Measurements from ENCODE around the gene ARHGAP42. TPM values are rescaled to one million over a fixed set of nuclear protein-coding genes. Genes with fewer than 3 reads are reported as not detected.

The ARHGAP42 gene
- total and polyA plus RNA-seq, 2 of the 13 experiments (the other 11 are each of a cell fraction or from before 2014, with no cell fraction given): 2.5 to 4.3 TPM

GRCh38 chr11:100789500-100789899 is 102.4 kb downstream of the ARHGAP42 start:
- BruUV-seq (replicated peaks): no TSS peak
- Histone ChIP-seq H3K27ac (ENCODE audit: extremely low read length, insufficient read depth, low read length) (no peak overlapping the region), H3K79me2 (ENCODE audit: insufficient read depth, low read length) (no peaks in the 10 kb centered on the region), H3K4me3 (replicated peaks in 1 of 3; ENCODE audit: insufficient read depth in 1 of 3, low read depth in 2 of 3, low read length in 3 of 3) (no peak overlapping the region), H3K9ac (ENCODE audit: insufficient read depth, low read depth, low read length) (no peak overlapping the region), H2AFZ (ENCODE audit: low read length) (no peak overlapping the region), H4K20me1 (ENCODE audit: insufficient read depth, low read length) (no peaks in the 10 kb centered on the region), H3K27me3 (ENCODE audit: control insufficient read depth in 1 of 2, insufficient read depth in 2 of 2, low read length in 2 of 2) (no peaks in the 10 kb centered on the region), H3K4me1 (ENCODE audit: insufficient read depth, low read length) (peaks cover 16% of the 10 kb centered on the region), H3K4me2 (ENCODE audit: low read depth, low read length) (no peak overlapping the region), H3K9me3 (ENCODE audit: low read length) (no peaks in the 10 kb centered on the region), H3K36me3 (replicated peaks in 1 of 2; ENCODE audit: control insufficient read depth in 1 of 2, insufficient read depth in 2 of 2, low read length in 2 of 2) (no peaks in the 10 kb centered on the region)
- DNase-seq (ENCODE audit: low spot score) (peak; percentile 12), ATAC-seq (no peak), FAIRE-seq (no peak)
- POLR2A ChIA-PET: no interaction called here
- in situ Hi-C loops (cut with HindIII; ENCODE audit: extremely low pct_ligation_motif_present, low pct_unique_long_range_greater_than_20kb): no loop called here
- intact Hi-C loops (cut with micrococcal nuclease; ENCODE audit: unreplicated experiment): no loop called here
- CTCF ChIA-PET (ENCODE audit: low intra/inter-chr PET ratio, low total read pairs): no interaction called here
- WGBS (ENCODE audit: low lambda C conversion rate): 85% methylated on average over 3 of the region's 6 CpGs
- TF ChIP-seq ZFYVE20 (CRISPR knock-in tag; IDR thresholded peaks at IDR 0.05; ENCODE audit: borderline replicate concordance, low read depth) (no peak), ZNF792 (CRISPR knock-in tag; IDR thresholded peaks at IDR 0.05) (no peak), ZNF747 (CRISPR knock-in tag; IDR thresholded peaks at IDR 0.05; ENCODE audit: borderline replicate concordance) (no peak), ZNF768 (CRISPR knock-in tag; IDR thresholded peaks at IDR 0.05) (no peak), PLRG1 (conservative IDR thresholded peaks at IDR 0.05) (no peak), ZNF235 (CRISPR knock-in tag; IDR thresholded peaks at IDR 0.05; ENCODE audit: borderline replicate concordance) (no peak), PRDM10 (CRISPR knock-in tag; IDR thresholded peaks at IDR 0.05; ENCODE audit: low read depth) (no peak), E2F1 (CRISPR knock-in tag; IDR thresholded peaks at IDR 0.05) (no peak), ZBTB33 (CRISPR knock-in tag; IDR thresholded peaks at IDR 0.05) (peak; percentile 73), ARNT (IDR thresholded peaks at IDR 0.05) (no peak), ZNF503 (CRISPR knock-in tag; IDR thresholded peaks at IDR 0.05) (no peak), FOXO4 (CRISPR knock-in tag; conservative IDR thresholded peaks at IDR 0.05) (no peak), MAFK (conservative IDR thresholded peaks at IDR 0.05 in 1 of 2, IDR thresholded peaks at IDR 0.05 in 1 of 2; ENCODE audit: low read length in 2 of 2) (peak; percentile 94 to 96)

All from HepG2 (cell line).